DOHH2 (cell line): ENCODE measurements around the gene CA9.

ENCODE experiments used
- H3F3A ChIP-seq: fragments of 200-600 bp; sonication (generic), shearing (Covaris generic); 2 replicates; pipeline ENCODE4 v1.6.0; 2016; ENCODE audit warnings: antibody characterized with exemption, mild to moderate bottlenecking; ENCODE audit not compliant: control insufficient read depth, insufficient read depth
- H3K27ac ChIP-seq: fragments of 200-600 bp; sonication (generic); 2 replicates; pipeline ENCODE4 v1.5.1; 2014; ENCODE audit warnings: low read depth, mild to moderate bottlenecking, low read length, moderate library complexity
- H3K27me3 ChIP-seq: fragments of 200-600 bp; sonication (generic); 2 replicates; pipeline ENCODE4 v1.6.1; 2014; ENCODE audit warnings: mild to moderate bottlenecking, low read length, mixed read lengths; ENCODE audit not compliant: control insufficient read depth
- H3K36me3 ChIP-seq: fragments of 200-600 bp; sonication (generic); 2 replicates; pipeline ENCODE4 v1.6.1; 2014; ENCODE audit warnings: mild to moderate bottlenecking, low read length, moderate library complexity, mixed read lengths; ENCODE audit not compliant: control insufficient read depth
- H3K4me1 ChIP-seq: fragments of 200-600 bp; sonication (generic); 2 replicates; pipeline ENCODE4 v1.6.1; 2014; ENCODE audit warnings: mild to moderate bottlenecking, low read length, mixed read lengths; ENCODE audit not compliant: control insufficient read depth
- H3K4me2 ChIP-seq: fragments of 200-600 bp; sonication (generic); 2 replicates; pipeline ENCODE4 v1.6.0; 2014; ENCODE audit warnings: mild to moderate bottlenecking, low read length, moderate library complexity
- H3K4me3 ChIP-seq: fragments of 200-600 bp; sonication (generic); 2 replicates; pipeline ENCODE4 v1.5.1; 2014; ENCODE audit warnings: mild to moderate bottlenecking, low read length, mixed read lengths
- H3K79me2 ChIP-seq: fragments of 200-600 bp; sonication (generic); 2 replicates; pipeline ENCODE4 v1.6.1; 2014; ENCODE audit warnings: mild to moderate bottlenecking, low read length, mixed read lengths; ENCODE audit not compliant: control insufficient read depth
- H3K9me2 ChIP-seq: fragments of 200-600 bp; sonication (generic); replicated peaks from 2 replicates; pipeline ENCODE4 v1.6.1; 2014; ENCODE audit warnings: mild to moderate bottlenecking, low read length, mixed read lengths; ENCODE audit not compliant: control insufficient read depth
- H3K9me3 ChIP-seq: fragments of 200-600 bp; sonication (generic); 2 replicates; pipeline ENCODE4 v1.6.1; 2014; ENCODE audit warnings: antibody characterized with exemption, low read length, mixed read lengths; ENCODE audit not compliant: control insufficient read depth, insufficient read depth
- H4K20me1 ChIP-seq: fragments of 200-600 bp; sonication (generic); 2 replicates; pipeline ENCODE4 v1.6.0; 2014; ENCODE audit warnings: low read depth, mild to moderate bottlenecking, antibody characterized with exemption, low read length, moderate library complexity; ENCODE audit not compliant: control insufficient read depth, insufficient read depth
- CTCF ChIP-seq: fragments of 200-600 bp; sonication (generic); IDR thresholded peaks from one replicate; pipeline ENCODE4 v1.5.1; 2014; ENCODE audit warnings: antibody characterized with exemption, mild to moderate bottlenecking, low read depth, low read length; ENCODE audit not compliant: poor library complexity, severe bottlenecking
- EZH2phosphoT487 ChIP-seq: fragments of 200-600 bp; sonication (generic); IDR thresholded peaks from 2 replicates; pipeline ENCODE4 v1.6.1; 2017; ENCODE audit warnings: borderline replicate concordance, mild to moderate bottlenecking, antibody characterized with exemption, low read length, moderate library complexity, mixed read lengths

The CA9 gene

DNA sequence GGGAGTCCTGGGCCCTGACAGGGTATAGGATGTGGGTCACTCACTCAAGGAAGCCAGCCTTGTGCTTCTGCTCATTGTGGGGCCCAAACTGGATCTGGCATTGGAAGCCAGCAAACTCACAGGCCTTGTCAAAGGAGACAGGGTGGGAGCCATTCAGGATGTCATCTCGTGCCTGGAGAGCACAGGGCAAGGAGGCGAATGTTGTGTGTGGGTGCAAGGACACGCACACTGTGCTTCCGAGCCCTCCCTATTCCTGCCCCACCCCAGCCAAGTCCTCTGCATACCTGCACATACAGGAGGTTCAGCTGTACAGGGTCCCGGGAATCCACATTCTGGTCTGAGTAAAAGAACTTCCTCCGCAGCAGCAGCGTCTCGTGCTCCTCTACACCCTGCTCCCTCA is 50.2 kb downstream of the CA9 start:
- TF ChIP-seq CTCF: no peak
- no peak for TF ChIP-seq EZH2phosphoT487
- Histone ChIP-seq H3K36me3 (peaks cover 84% of the 10 kb centered on the region), H3K27me3 (no peaks in the 10 kb centered on the region), H3K4me2 (no peak overlapping the region), H3F3A (peaks cover 5% of the 10 kb centered on the region), H3K79me2 (peaks cover 29% of the 10 kb centered on the region), H3K9me3 (no peaks in the 10 kb centered on the region), H3K9me2 (no peaks in the 10 kb centered on the region), H3K4me3 (no peak overlapping the region), H4K20me1 (peaks cover 17% of the 10 kb centered on the region), H3K27ac (no peak overlapping the region), H3K4me1 (peaks cover 24% of the 10 kb centered on the region)

GRCh38 chr9:35725362-35725761 is 51.6 kb downstream of the CA9 start:
- Histone ChIP-seq H3K4me2 (no peak overlapping the region), H3K9me3 (no peaks in the 10 kb centered on the region), H3K27ac (no peak overlapping the region), H3K9me2 (no peaks in the 10 kb centered on the region), H3F3A (peaks cover 10% of the 10 kb centered on the region), H3K27me3 (no peaks in the 10 kb centered on the region), H4K20me1 (peaks cover 28% of the 10 kb centered on the region), H3K4me3 (no peak overlapping the region), H3K36me3 (peaks cover 78% of the 10 kb centered on the region), H3K79me2 (peaks cover 44% of the 10 kb centered on the region), H3K4me1 (peaks cover 39% of the 10 kb centered on the region)
- TF ChIP-seq CTCF (no peak), EZH2phosphoT487 (no peak)

DNA sequence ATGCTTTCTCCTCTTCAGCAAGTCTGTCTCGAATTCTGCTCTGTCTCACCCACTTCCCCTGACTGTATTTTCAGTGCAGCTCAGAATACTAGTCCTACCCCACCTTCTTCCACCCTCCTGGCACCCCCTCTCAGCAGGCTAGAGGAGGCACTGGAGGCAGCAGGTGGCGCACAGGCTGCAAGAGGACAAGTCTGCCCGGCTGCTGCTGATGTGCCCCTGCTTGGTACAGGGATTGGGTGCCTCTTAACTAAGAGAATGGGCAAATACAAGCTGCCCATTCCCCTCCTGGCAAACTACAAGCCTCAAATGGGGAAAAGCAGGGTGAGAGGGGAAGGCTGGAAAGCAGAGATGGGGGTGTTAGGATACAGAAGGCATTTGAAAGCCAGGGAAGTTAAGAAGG is 53.2 kb downstream of the CA9 start:
- H3K4me1 ChIP-seq: peaks cover 47% of the 10 kb centered on the region
- H3K9me3 ChIP-seq: no peaks in the 10 kb centered on the region
- H3K79me2 ChIP-seq: peaks cover 59% of the 10 kb centered on the region
- H3K27me3 ChIP-seq: no peaks in the 10 kb centered on the region
- peaks cover 28% of the 10 kb centered on the region for H4K20me1 ChIP-seq
- TF ChIP-seq EZH2phosphoT487: no peak
- peak; percentile 56 for TF ChIP-seq CTCF
- H3K9me2 ChIP-seq: no peaks in the 10 kb centered on the region
- H3K36me3 ChIP-seq: peaks cover 62% of the 10 kb centered on the region
- 0 out of 2 replicates have a peak overlapping the region, but pooled peaks have one; percentile 84 for H3K4me3 ChIP-seq
- H3K27ac ChIP-seq: no peak overlapping the region
- peak overlapping the region; percentile 94 for H3K4me2 ChIP-seq
- H3F3A ChIP-seq: peaks cover 10% of the 10 kb centered on the region
